SK-N-SH (cell line): ENCODE measurements around the gene CHMP4A. TPM values are rescaled to one million over a fixed set of nuclear protein-coding genes. Genes with fewer than 3 reads are reported as not detected.

Source experiments
- CTCF ChIA-PET: fragments of 300-600, 350-600 bp; formaldehyde crosslinking; extraction: SDS; loops from one replicate; lab custom pipeline; 2021; lab: Yijun Ruan, JAX
- POLR2A ChIA-PET: fragments of 350-600 bp; sonication (Branson Sonifier 250); formaldehyde crosslinking; extraction: SDS; loops from one replicate; lab custom pipeline; 2020; ENCODE audit warnings: antibody characterized with exemption, inconsistent platforms; lab: Yijun Ruan, JAX
- DNase-seq: peaks from one replicate; pipeline ENCODE4 v3.0.0; 2012
- H2AFZ ChIP-seq: fragments of 200-600 bp; sonication (generic); 2 replicates; pipeline ENCODE4 v1.8.1; 2016; ENCODE audit warnings: antibody characterized with exemption, mild to moderate bottlenecking, low read depth
- H3F3A ChIP-seq: fragments of 200-600 bp; sonication (generic); replicated peaks from 2 replicates; pipeline ENCODE3; 2016; ENCODE audit warnings: antibody characterized with exemption, mild to moderate bottlenecking; ENCODE audit not compliant: insufficient read depth
- H3K27ac ChIP-seq, 2 experiments: fragments of 200-500 bp in 1 of 2; fragments of 200-600 bp in 1 of 2; sonication (Bioruptor generic) in 1 of 2; sonication (generic), shearing (Covaris generic) in 1 of 2; 2 replicates each; pipeline versions ENCODE4 v1.5.1 to v1.6.1; 2014 to 2016; ENCODE audit warnings: low read depth in 2 of 2, inconsistent platforms in 1 of 2, low read length in 1 of 2, mild to moderate bottlenecking in 1 of 2, mixed read lengths in 1 of 2
- H3K27me3 ChIP-seq: fragments of 200-600 bp; sonication (generic), shearing (Covaris generic); 2 replicates; pipeline ENCODE4 v1.6.1; 2016; ENCODE audit warnings: mixed run types; ENCODE audit not compliant: insufficient read depth
- H3K36me3 ChIP-seq, 2 experiments: fragments of 200-500 bp in 1 of 2; fragments of 200-600 bp in 1 of 2; sonication (Bioruptor generic) in 1 of 2; sonication (generic) in 1 of 2; replicated peaks in 1 of 2; 2 replicates each; pipeline versions ENCODE3 to v1.5.1; 2014 to 2016; ENCODE audit warnings: low read length in 1 of 2, mild to moderate bottlenecking in 1 of 2; ENCODE audit not compliant: insufficient read depth in 2 of 2, control insufficient read depth in 1 of 2
- H3K4me1 ChIP-seq, 2 experiments: fragments of 200-500 bp in 1 of 2; fragments of 200-600 bp in 1 of 2; sonication (Bioruptor generic) in 1 of 2; sonication (generic), shearing (Covaris generic) in 1 of 2; 2 replicates each; pipeline versions ENCODE4 v1.5.1 to v1.6.1; 2014 to 2016; ENCODE audit warnings: low read depth in 1 of 2, low read length in 1 of 2, mixed run types in 1 of 2; ENCODE audit not compliant: insufficient read depth in 2 of 2, control insufficient read depth in 1 of 2
- H3K4me2 ChIP-seq: fragments of 200-600 bp; sonication (generic), shearing (Covaris generic); 2 replicates; pipeline ENCODE4 v1.6.1; 2017; ENCODE audit warnings: mixed run types
- H3K4me3 ChIP-seq, 2 experiments: fragments of 200-500 bp in 1 of 2; fragments of 200-600 bp in 1 of 2; sonication (Bioruptor generic) in 1 of 2; sonication (generic), shearing (Covaris generic) in 1 of 2; 2 replicates each; pipeline versions ENCODE4 v1.5.1 to v1.8.1; 2014 to 2016; ENCODE audit warnings: low read depth in 2 of 2, inconsistent platforms in 1 of 2, low read length in 1 of 2, mild to moderate bottlenecking in 1 of 2, mixed read lengths in 1 of 2, moderate library complexity in 1 of 2
- H3K79me2 ChIP-seq: fragments of 200-600 bp; sonication (generic); 2 replicates; pipeline ENCODE4 v1.8.1; 2017; ENCODE audit warnings: mild to moderate bottlenecking; ENCODE audit not compliant: insufficient read depth
- H3K9ac ChIP-seq: fragments of 200-600 bp; sonication (generic); 2 replicates; pipeline ENCODE4 v1.6.1; 2017; ENCODE audit warnings: mixed run types
- H3K9me2 ChIP-seq: fragments of 200-600 bp; sonication (generic); 2 replicates; pipeline ENCODE4 v1.6.1; 2017; ENCODE audit warnings: mixed run types
- H3K9me3 ChIP-seq: fragments of 200-600 bp; sonication (generic); 2 replicates; pipeline ENCODE4 v1.6.1; 2017; ENCODE audit warnings: mixed run types, mild to moderate bottlenecking, moderate library complexity
- H4K20me1 ChIP-seq: fragments of 200-600 bp; sonication (generic); 2 replicates; pipeline ENCODE4 v1.6.1; 2017; ENCODE audit warnings: mild to moderate bottlenecking, mixed run types; ENCODE audit not compliant: insufficient read depth
- CHD2 ChIP-seq: fragments of 150-350 bp; IDR thresholded peaks from 2 replicates; pipeline ENCODE4 v1.6.1; 2018; ENCODE audit warnings: low read length; ENCODE audit not compliant: partially characterized antibody
- CTCF ChIP-seq: fragments of 200-600 bp; sonication (generic); IDR thresholded peaks from 2 replicates; pipeline ENCODE4 v1.6.1; 2017; ENCODE audit warnings: antibody characterized with exemption, mild to moderate bottlenecking, moderate library complexity
- EZH2phosphoT487 ChIP-seq: fragments of 200-600 bp; sonication (generic); IDR thresholded peaks from 2 replicates; pipeline ENCODE4 v1.6.1; 2017; ENCODE audit warnings: low read depth, mixed run types, mild to moderate bottlenecking, antibody characterized with exemption, moderate library complexity, borderline replicate concordance
- FOXJ3 ChIP-seq: sonication (generic); formaldehyde crosslinking; IDR thresholded peaks from 2 replicates; pipeline ENCODE4 v1.5.1; 2020; ENCODE audit warnings: mild to moderate bottlenecking, missing genetic modification reagents
- FOXM1 ChIP-seq: IDR thresholded peaks from 2 replicates; pipeline ENCODE4 v1.4.0; 2012; ENCODE audit warnings: low read depth, mild to moderate bottlenecking
- IRF3 ChIP-seq: fragments of 150-350 bp; IDR thresholded peaks from 2 replicates; pipeline ENCODE4 v1.6.1; 2016; ENCODE audit warnings: mild to moderate bottlenecking, low read depth, low read length
- JUND ChIP-seq: IDR thresholded peaks from 2 replicates; pipeline ENCODE4 v1.4.0; 2012
- MAX ChIP-seq: IDR thresholded peaks from 2 replicates; pipeline ENCODE4 v1.4.0; 2012; ENCODE audit warnings: low read depth
- MEF2A ChIP-seq: IDR thresholded peaks from 2 replicates; pipeline ENCODE4 v1.4.0; 2012; ENCODE audit warnings: low read depth, borderline replicate concordance
- NRF1 ChIP-seq: IDR thresholded peaks from 2 replicates; pipeline ENCODE4 v1.6.1; 2012; ENCODE audit warnings: low read depth, mild to moderate bottlenecking, low read length
- PBX3 ChIP-seq: IDR thresholded peaks from 2 replicates; pipeline ENCODE4; 2012
- POLR2AphosphoS5 ChIP-seq: IDR thresholded peaks from 2 replicates; pipeline ENCODE4 v1.6.1; 2012; ENCODE audit warnings: low read depth, low read length
- RAD21 ChIP-seq: IDR thresholded peaks from 2 replicates; pipeline ENCODE4 v1.6.1; 2012; ENCODE audit warnings: mild to moderate bottlenecking, low read length
- RFX5 ChIP-seq: IDR thresholded peaks from 2 replicates; pipeline ENCODE4 v1.6.1; 2012; ENCODE audit warnings: mild to moderate bottlenecking, improper control_type of control experiment, low read length
- RXRA ChIP-seq: IDR thresholded peaks from 2 replicates; pipeline ENCODE4 v1.4.0; 2012; ENCODE audit warnings: low read depth, mild to moderate bottlenecking, borderline replicate concordance
- SIN3A ChIP-seq: IDR thresholded peaks from 2 replicates; pipeline ENCODE4 v1.6.1; 2012; ENCODE audit warnings: low read depth, mild to moderate bottlenecking, low read length, moderate library complexity, borderline replicate concordance
- SMC3 ChIP-seq: IDR thresholded peaks from 2 replicates; pipeline ENCODE4 v1.6.1; 2012; ENCODE audit warnings: low read depth, low read length, improper control_type of control experiment
- TCF12 ChIP-seq: IDR thresholded peaks from 2 replicates; pipeline ENCODE4 v1.4.0; 2012
- TEAD4 ChIP-seq: IDR thresholded peaks from 2 replicates; pipeline ENCODE4 v1.4.0; 2012; ENCODE audit warnings: mild to moderate bottlenecking, borderline replicate concordance; ENCODE audit not compliant: insufficient read depth
- USF1 ChIP-seq: IDR thresholded peaks from 2 replicates; pipeline ENCODE4 v1.4.0; 2012; ENCODE audit warnings: low read depth, borderline replicate concordance
- YY1 ChIP-seq: IDR thresholded peaks from 2 replicates; pipeline ENCODE4 v1.4.0; 2012; ENCODE audit warnings: low read depth, mild to moderate bottlenecking
- ZBTB33 ChIP-seq: IDR thresholded peaks from 2 replicates; pipeline ENCODE4 v1.4.0; 2012; ENCODE audit warnings: low read depth, borderline replicate concordance
- WGBS: methylation state at CpG from one replicate; pipeline ENCODE4 v1.1.6; 2017; ENCODE audit warnings: low lambda C conversion rate; 5-methylcytosine and 5-hydroxymethylcytosine counted together
- polyA plus RNA-seq, 3 experiments: library from polyadenylated mRNA; depleted of rRNA; stranded (reverse); fragments of >200 nt; gene quantifications; 2 replicates each; pipeline ENCODE4 v1.2.3, GENCODE V29; 2012

Gene CHMP4A
- polyA plus RNA-seq (2012; rRNA removed): 92.4 and 96.1 TPM in 2 replicates
- polyA plus RNA-seq (2012; cell fraction: cytosol; rRNA removed): 117 and 158 TPM in 2 replicates
- 62.1 and 64.8 TPM in 2 replicates for polyA plus RNA-seq (2012; cell fraction: nucleus; rRNA removed)

GRCh38 chr14:24212924-24213865 lies at the start of gene CHMP4A:
Gene CHMP4A (minus strand): TSS chr14:24213488. CDS start chr14:24213439, 49 bp downstream.
- peak within 1 kb of the TSS; percentile 79 for H2AFZ ChIP-seq
- DNase-seq: peak; percentile 94
- under 1% methylated on average over 37 of the region's 53 CpGs for WGBS
- H3K27me3 ChIP-seq: no peaks in the 10 kb centered on the region
- no peaks in the 10 kb centered on the region for H4K20me1 ChIP-seq
- peak within 1 kb of the TSS; percentile 73 to 80 for H3K4me3 ChIP-seq
- peaks cover 39% of the 10 kb centered on the region for H3K79me2 ChIP-seq
- peaks cover 26% of the 10 kb centered on the region for H3F3A ChIP-seq
- peak within 1 kb of the TSS; percentile 98 for H3K9ac ChIP-seq
- H3K36me3 ChIP-seq: peaks cover 24 to 48% of the 10 kb centered on the region in 2 experiments
- peaks cover 9 to 17% of the 10 kb centered on the region in 2 experiments; a peak in 3 of 4 replicates for H3K4me1 ChIP-seq
- peak within 1 kb of the TSS; percentile 93 to 96 for H3K27ac ChIP-seq
- ChIA-PET POLR2A (interaction anchor here (0.8 to 2.0 kb wide), 8 partner anchors 10 to 67 kb away, joined by 3 to 15 read pairs (median 5); partner anchors contain the start of genes IPO4, PSME2, RABGGTA and RNF31), CTCF (interaction anchor here (0.8 to 3.8 kb wide), 9 partner anchors 18 to 223 kb away, joined by 3 to 20 read pairs (median 4); partner anchors contain the start of genes CIDEB, TINF2 and TM9SF1)
- H3K9me2 ChIP-seq: no peaks in the 10 kb centered on the region
- peak within 1 kb of the TSS; percentile 78 for H3K4me2 ChIP-seq
- no peaks in the 10 kb centered on the region for H3K9me3 ChIP-seq
- peak; percentile 74 for TF ChIP-seq YY1
- TF ChIP-seq MAX: peak; percentile 54; the same call in 1 of the 2 replicates
- peak; percentile 40; the same call in 1 of the 2 replicates for TF ChIP-seq JUND
- peak; percentile 21; the same call in 1 of the 2 replicates for TF ChIP-seq IRF3
- no peak for TF ChIP-seq SIN3A
- TF ChIP-seq TEAD4: no peak
- no peak for TF ChIP-seq MEF2A
- TF ChIP-seq PBX3: peak; percentile 53
- no peak for TF ChIP-seq NRF1
- TF ChIP-seq SMC3: no peak
- peak; percentile 41; the same call in 1 of the 2 replicates for TF ChIP-seq TCF12
- peak; percentile 98 for TF ChIP-seq CHD2
- peak; percentile 96 for TF ChIP-seq USF1
- TF ChIP-seq POLR2AphosphoS5: peak; percentile 95
- no peak for TF ChIP-seq FOXJ3 (CRISPR knock-in tag)
- 0 out of 2 replicates have a peak, but pooled peaks have one; percentile 32 for TF ChIP-seq RFX5
- peak; percentile 94 for TF ChIP-seq ZBTB33
- TF ChIP-seq CTCF: peak; percentile 25; the same call in 1 of the 2 replicates
- no peak for TF ChIP-seq RXRA
- no peak for TF ChIP-seq FOXM1
- no peak for TF ChIP-seq RAD21
- TF ChIP-seq EZH2phosphoT487: no peak
